K562 (cell line): Measurements from ENCODE around the gene CCT3. TPM values are rescaled to one million over a fixed set of nuclear protein-coding genes. Genes with fewer than 3 reads are reported as not detected.

Experiments
- ATAC-seq: fragments of 200-7000 bp; cut with Tn5 transposase; 3 replicates; pipeline ENCODE4 v1.9.1; 2020; ENCODE audit warnings: moderate library complexity
- BruUV-seq: library from RNA; stranded (reverse); fragments of 400-500 nt; replicated peaks from 2 replicates; lab custom pipeline; 2021; lab: Mats Ljungman, UMichigan
- CTCF ChIA-PET: fragments of 300-600 bp; formaldehyde crosslinking; extraction: SDS; loops from one replicate; lab custom pipeline; 2021; ENCODE audit warnings: low intra/inter-chr PET ratio; lab: Yijun Ruan, JAX
- POLR2A ChIA-PET: fragments of 300-600, 350-650 bp; sonication (Branson Sonifier 250); formaldehyde crosslinking; extraction: SDS; loops from one replicate; lab custom pipeline; 2021; ENCODE audit warnings: antibody characterized with exemption, inconsistent platforms; lab: Yijun Ruan, JAX
- DNase-seq, 4 experiments: peaks; one replicate each; pipeline versions ENCODE4 v3.0.0 to v3.0.0-alpha.2; 2011 to 2018; ENCODE audit warnings: low spot score in 3 of 4, mixed read lengths in 3 of 4; ENCODE audit errors: extremely low read depth in 1 of 4
- FAIRE-seq: peaks from 2 replicates; lab custom pipeline; 2011; peaks lifted over from hg19 to GRCh38; lab: Jason Lieb, UNC
- H2AFZ ChIP-seq: 2 replicates; pipeline ENCODE4 v1.6.0; 2011; ENCODE audit warnings: low read depth, low read length, control low read depth, inconsistent platforms
- H3K27ac ChIP-seq: fragments of 200-600 bp; 3 replicates; pipeline ENCODE4 v1.8.0; 2011; ENCODE audit warnings: low read depth, mild to moderate bottlenecking, control low read depth, inconsistent platforms, low read length, moderate library complexity, mixed read lengths; ENCODE audit errors: extremely low read depth
- H3K27me3 ChIP-seq, 2 experiments: fragments of 300-600 bp in 1 of 2; 2 replicates in 1 of 2; 3 replicates in 1 of 2; pipeline versions ENCODE4 v1.6.0 to v1.8.0; 2011; ENCODE audit warnings: inconsistent platforms in 2 of 2, low read length in 2 of 2, mild to moderate bottlenecking in 1 of 2, mixed read lengths in 1 of 2, moderate library complexity in 1 of 2; ENCODE audit not compliant: control insufficient read depth in 2 of 2, insufficient read depth in 2 of 2
- H3K36me3 ChIP-seq: fragments of 300-600 bp; 3 replicates; pipeline ENCODE4 v1.8.0; 2011; ENCODE audit warnings: mild to moderate bottlenecking, low read length, inconsistent platforms; ENCODE audit not compliant: control insufficient read depth, insufficient read depth
- H3K4me1 ChIP-seq, 2 experiments: fragments of 200-600 bp in 1 of 2; replicated peaks in 1 of 2; 2 replicates in 1 of 2; 3 replicates in 1 of 2; pipeline versions ENCODE4 v1.5.1 to v1.8.0; 2011; ENCODE audit warnings: inconsistent platforms in 2 of 2, low read length in 2 of 2, mild to moderate bottlenecking in 1 of 2, mixed read lengths in 1 of 2, moderate library complexity in 1 of 2; ENCODE audit not compliant: control insufficient read depth in 2 of 2, insufficient read depth in 2 of 2
- H3K4me2 ChIP-seq: 2 replicates; pipeline ENCODE4 v1.6.1; 2011; ENCODE audit warnings: low read length, control low read depth, inconsistent platforms, mixed read lengths; ENCODE audit not compliant: insufficient read depth
- H3K4me3 ChIP-seq: fragments of 200-600 bp; sonication (generic), shearing (Covaris generic); 2 replicates; pipeline ENCODE4 v1.5.1; 2016; ENCODE audit warnings: control low read depth, inconsistent platforms
- H3K79me2 ChIP-seq: fragments of 200-600 bp; 3 replicates; pipeline ENCODE4 v1.8.0; 2011; ENCODE audit warnings: low read length, inconsistent platforms; ENCODE audit not compliant: control insufficient read depth, insufficient read depth
- H3K9ac ChIP-seq, 2 experiments: 2 replicates each; pipeline versions ENCODE4 v1.6.0 to v1.6.1; 2011; ENCODE audit warnings: low read depth in 2 of 2, low read length in 2 of 2, control low read depth in 1 of 2, inconsistent platforms in 1 of 2, mild to moderate bottlenecking in 1 of 2, mixed read lengths in 1 of 2; ENCODE audit not compliant: insufficient read depth in 1 of 2
- H3K9me1 ChIP-seq: one replicate; pipeline ENCODE4 v1.6.0; 2011; ENCODE audit warnings: inconsistent platforms, mild to moderate bottlenecking, low read length, moderate library complexity; ENCODE audit not compliant: control insufficient read depth, insufficient read depth
- H3K9me3 ChIP-seq: replicated peaks from 2 replicates; pipeline ENCODE4 v1.5.1; 2011; ENCODE audit warnings: low read depth, low read length, inconsistent platforms; ENCODE audit not compliant: control insufficient read depth, insufficient read depth
- H4K20me1 ChIP-seq: replicated peaks from 2 replicates; pipeline ENCODE4 v1.6.1; 2011; ENCODE audit warnings: low read length, inconsistent platforms, mixed read lengths; ENCODE audit not compliant: control insufficient read depth, insufficient read depth
- CSDE1 ChIP-seq, 2 experiments: fragments of 450-650 bp; IDR thresholded peaks; 2 replicates each; pipeline ENCODE4 v1.6.1; 2016; ENCODE audit warnings: mild to moderate bottlenecking in 1 of 2
- EZH2 ChIP-seq: IDR thresholded peaks from 2 replicates; pipeline ENCODE4 v1.6.1; 2012; ENCODE audit warnings: low read depth, mild to moderate bottlenecking, inconsistent platforms, low read length, borderline replicate concordance
- GATAD2A ChIP-seq: fragments of 450-650 bp; IDR thresholded peaks from 2 replicates; pipeline ENCODE4 v1.6.1; 2017
- MAFK ChIP-seq: IDR thresholded peaks from 2 replicates; pipeline ENCODE4 v1.6.1; 2011; ENCODE audit warnings: low read length, improper control_type of control experiment
- MTA1 ChIP-seq: fragments of 450-650 bp; IDR thresholded peaks from 2 replicates; pipeline ENCODE4 v1.6.1; 2017; ENCODE audit warnings: borderline replicate concordance
- NEUROD1 ChIP-seq: fragments of 150-350 bp; IDR thresholded peaks from 2 replicates; pipeline ENCODE4 v1.6.1; 2014; ENCODE audit warnings: borderline replicate concordance, low read length, low read depth; ENCODE audit not compliant: partially characterized antibody
- RBM17 ChIP-seq: fragments of 200-400 bp; formaldehyde crosslinking; IDR thresholded peaks from 2 replicates; pipeline ENCODE4 v1.6.1; 2017; ENCODE audit warnings: low read depth, mild to moderate bottlenecking, low read length, borderline replicate concordance
- TARDBP ChIP-seq: fragments of 450-650 bp; IDR thresholded peaks from 2 replicates; pipeline ENCODE4 v1.6.1; 2016
- TEAD1 ChIP-seq, 2 experiments: fragments of 450-650 bp in 1 of 2; sonication (generic) in 1 of 2; formaldehyde crosslinking; IDR thresholded peaks; 2 replicates each; pipeline versions ENCODE4 v1.4.0 to v1.8.0; 2020 to 2022; ENCODE audit warnings: mild to moderate bottlenecking in 2 of 2, missing genetic modification reagents in 1 of 2
- ZBED1 ChIP-seq: IDR thresholded peaks from 2 replicates; pipeline ENCODE4 v1.6.1; 2014
- ZKSCAN3 ChIP-seq: fragments of 250-450 bp; sonication (Bioruptor Pico); IDR thresholded peaks from 2 replicates; pipeline ENCODE4 v1.4.0; 2020
- ZSCAN29 ChIP-seq: fragments of 450-650 bp; IDR thresholded peaks from 2 replicates; pipeline ENCODE4 v1.6.1; 2017
- WGBS: fragments of 100-300 bp; shearing (Covaris generic); methylation state at CpG from one replicate; pipeline ENCODE4 v1.1.6; 2016; ENCODE audit warnings: low coverage, mixed read lengths; ENCODE audit not compliant: insufficient coverage; ENCODE audit errors: missing lambda C conversion rate; 5-methylcytosine and 5-hydroxymethylcytosine counted together
- in situ Hi-C: fragments of 300-500 bp; cut with MboI; formaldehyde crosslinking; loops from 4 replicates; pipeline ENCODE4 v1.15.0; 2018; ENCODE audit warnings: inconsistent platforms, mixed read lengths
- intact Hi-C: fragments of 100-400 bp; cut with micrococcal nuclease; formaldehyde crosslinking; loops from 2 replicates; pipeline ENCODE4 v1.14.2; 2022
- polyA plus RNA-seq, 8 experiments: library from polyadenylated mRNA; depleted of rRNA in 4 of 8; stranded (reverse) in 5 of 8; unstranded in 3 of 8; fragments of >200 nt; fragmentation: Nextera tagmentation in 2 of 8; fragmentation: Illumina TruSeq in 1 of 8; extraction: Ambion mirVana in 2 of 8; extraction: Trizol in 1 of 8; gene quantifications; 2 replicates each; pipeline versions ENCODE4 v1.2.1 to v1.2.3, GENCODE V29; 2011 to 2014; ENCODE audit warnings: inconsistent platforms in 1 of 8, missing spikeins in 1 of 8
- total RNA-seq, 7 experiments: library from RNA; depleted of rRNA in 6 of 7; stranded (reverse); fragments of >200 nt in 6 of 7; fragmentation: Illumina TruSeq in 2 of 7; extraction: Trizol in 2 of 7; gene quantifications; 2 replicates each; pipeline versions ENCODE4 v1.2.1 to v1.2.3, GENCODE V29; 2011 to 2021; ENCODE audit warnings: low replicate concordance in 1 of 7
- TF ChIP-seq, protein P1 (sequence below): fragments of 250-450 bp; sonication (Bioruptor Pico); IDR thresholded peaks from 2 replicates; pipeline ENCODE4 v1.4.0; 2020; ENCODE audit warnings: mild to moderate bottlenecking
- TF ChIP-seq, protein P2 (sequence below): sonication (generic); formaldehyde crosslinking; IDR thresholded peaks from 2 replicates; pipeline ENCODE4 v1.8.0; 2022; ENCODE audit warnings: missing genetic modification reagents, mild to moderate bottlenecking, moderate library complexity, borderline replicate concordance

Gene CCT3
- total and polyA plus RNA-seq, 9 of the 15 experiments (the other 6 are each of a cell fraction or from before 2014, with no cell fraction given): 475 to 1,167 (median 610) TPM

GRCh38 chr1:156289857-156290256 lies 48.2 kb downstream of the CCT3 start:
- Histone ChIP-seq H3K4me2 (no peak overlapping the region), H2AFZ (no peak overlapping the region), H3K9me3 (no peaks in the 10 kb centered on the region), H3K27me3 (no peaks in the 10 kb centered on the region), H3K27ac (no peak overlapping the region), H3K9me1 (no peaks in the 10 kb centered on the region), H3K4me1 (peaks cover 2 to 16% of the 10 kb centered on the region in 2 experiments; a peak in 3 of 5 replicates), H3K4me3 (no peak overlapping the region), H3K79me2 (no peaks in the 10 kb centered on the region), H3K9ac (no peak overlapping the region), H4K20me1 (no peaks in the 10 kb centered on the region), H3K36me3 (peaks cover 34% of the 10 kb centered on the region; the same call in 2 of the 3 replicates)
- POLR2A ChIA-PET: no interaction called here
- intact Hi-C loops: no loop called here
- CTCF ChIA-PET: no interaction called here
- ATAC-seq (no peak), DNase-seq (no peak), FAIRE-seq (no peak)
- no TSS peak for BruUV-seq
- in situ Hi-C loops: no loop called here
- TF ChIP-seq CSDE1 (IDR thresholded peaks at IDR 0.05): no peak
- no peak for TF ChIP-seq MTA1

- H3K9ac ChIP-seq: peak overlapping the region in 1 of 2 experiments; percentile 71; a peak in 2 of 4 replicates
- 98% methylated on average over 8 of the region's 8 CpGs for WGBS
- H4K20me1 ChIP-seq: no peaks in the 10 kb centered on the region
- DNase-seq: no peak
- no peaks in the 10 kb centered on the region for H3K9me3 ChIP-seq
- peaks cover 2 to 10% of the 10 kb centered on the region in 2 experiments; a peak in 4 of 5 replicates for H3K4me1 ChIP-seq
- H2AFZ ChIP-seq: no peak overlapping the region
- intact Hi-C loops: no loop called here
- H3K27me3 ChIP-seq: no peaks in the 10 kb centered on the region
- ChIA-PET CTCF (no interaction called here), POLR2A (interaction anchor here (1.0 to 6.3 kb wide), 2 partner anchors 10 to 16 kb away, joined by 4 to 63 read pairs; partner anchors contain the start of gene GLMP)
- no peak for ATAC-seq
- no peak overlapping the region for H3K27ac ChIP-seq
- no peaks in the 10 kb centered on the region for H3K9me1 ChIP-seq
- peaks cover 24% of the 10 kb centered on the region; the same call in 2 of the 3 replicates for H3K36me3 ChIP-seq
- H3K4me3 ChIP-seq: no peak overlapping the region
- FAIRE-seq: no peak
- H3K79me2 ChIP-seq: peaks cover 25% of the 10 kb centered on the region
- in situ Hi-C loops: no loop called here
- BruUV-seq: no TSS peak
- no peak overlapping the region for H3K4me2 ChIP-seq
- TF ChIP-seq ZKSCAN3 (CRISPR knock-in tag): no peak
- no peak for TF ChIP-seq ZSCAN29
- TF ChIP-seq EZH2: no peak
- TF ChIP-seq TEAD1 (CRISPR knock-in tag; IDR thresholded peaks at IDR 0.05): no peak
- no peak for TF ChIP-seq GATAD2A
- TF ChIP-seq NEUROD1: no peak
- TF ChIP-seq RBM17: no peak
- TF ChIP-seq ZBED1: no peak
- no peak for TF ChIP-seq TARDBP
- TF ChIP-seq MAFK: no peak
- TF ChIP-seq, protein P1, sequence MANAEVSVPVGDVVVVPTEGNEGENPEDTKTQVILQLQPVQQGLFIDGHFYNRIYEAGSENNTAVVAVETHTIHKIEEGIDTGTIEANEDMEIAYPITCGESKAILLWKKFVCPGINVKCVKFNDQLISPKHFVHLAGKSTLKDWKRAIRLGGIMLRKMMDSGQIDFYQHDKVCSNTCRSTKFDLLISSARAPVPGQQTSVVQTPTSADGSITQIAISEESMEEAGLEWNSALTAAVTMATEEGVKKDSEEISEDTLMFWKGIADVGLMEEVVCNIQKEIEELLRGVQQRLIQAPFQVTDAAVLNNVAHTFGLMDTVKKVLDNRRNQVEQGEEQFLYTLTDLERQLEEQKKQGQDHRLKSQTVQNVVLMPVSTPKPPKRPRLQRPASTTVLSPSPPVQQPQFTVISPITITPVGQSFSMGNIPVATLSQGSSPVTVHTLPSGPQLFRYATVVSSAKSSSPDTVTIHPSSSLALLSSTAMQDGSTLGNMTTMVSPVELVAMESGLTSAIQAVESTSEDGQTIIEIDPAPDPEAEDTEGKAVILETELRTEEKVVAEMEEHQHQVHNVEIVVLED (CRISPR knock-in tag): no peak
- TF ChIP-seq, protein P2, sequence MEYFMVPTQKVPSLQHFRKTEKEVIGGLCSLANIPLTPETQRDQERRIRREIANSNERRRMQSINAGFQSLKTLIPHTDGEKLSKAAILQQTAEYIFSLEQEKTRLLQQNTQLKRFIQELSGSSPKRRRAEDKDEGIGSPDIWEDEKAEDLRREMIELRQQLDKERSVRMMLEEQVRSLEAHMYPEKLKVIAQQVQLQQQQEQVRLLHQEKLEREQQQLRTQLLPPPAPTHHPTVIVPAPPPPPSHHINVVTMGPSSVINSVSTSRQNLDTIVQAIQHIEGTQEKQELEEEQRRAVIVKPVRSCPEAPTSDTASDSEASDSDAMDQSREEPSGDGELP (CRISPR knock-in tag): no peak
Measured at GRCh38 chr1:156286061-156286460, 52.0 kb downstream of the CCT3 start.
